ENCODE data around the gene RTN4RL1. TPM values are rescaled to one million over a fixed set of nuclear protein-coding genes. Genes with fewer than 3 reads are reported as not detected.

The RTN4RL1 gene
- total RNA-seq, 1 donor from 2014 or later: 11.5 TPM

- Histone ChIP-seq H3K27ac (no peak overlapping the region), H3K9me3 (no peaks in the 10 kb centered on the region), H3K36me3 (no peaks in the 10 kb centered on the region), H3K4me1 (peaks cover 16% of the 10 kb centered on the region in 2 donors), H3K27me3 (no peaks in the 10 kb centered on the region), H3K4me3 (no peak overlapping the region)
- no peak for DNase-seq (ENCODE audit: low spot score in 2 of 2)
- intact Hi-C loops (cut with DNase I): no loop called here
- TF ChIP-seq, protein P1, sequence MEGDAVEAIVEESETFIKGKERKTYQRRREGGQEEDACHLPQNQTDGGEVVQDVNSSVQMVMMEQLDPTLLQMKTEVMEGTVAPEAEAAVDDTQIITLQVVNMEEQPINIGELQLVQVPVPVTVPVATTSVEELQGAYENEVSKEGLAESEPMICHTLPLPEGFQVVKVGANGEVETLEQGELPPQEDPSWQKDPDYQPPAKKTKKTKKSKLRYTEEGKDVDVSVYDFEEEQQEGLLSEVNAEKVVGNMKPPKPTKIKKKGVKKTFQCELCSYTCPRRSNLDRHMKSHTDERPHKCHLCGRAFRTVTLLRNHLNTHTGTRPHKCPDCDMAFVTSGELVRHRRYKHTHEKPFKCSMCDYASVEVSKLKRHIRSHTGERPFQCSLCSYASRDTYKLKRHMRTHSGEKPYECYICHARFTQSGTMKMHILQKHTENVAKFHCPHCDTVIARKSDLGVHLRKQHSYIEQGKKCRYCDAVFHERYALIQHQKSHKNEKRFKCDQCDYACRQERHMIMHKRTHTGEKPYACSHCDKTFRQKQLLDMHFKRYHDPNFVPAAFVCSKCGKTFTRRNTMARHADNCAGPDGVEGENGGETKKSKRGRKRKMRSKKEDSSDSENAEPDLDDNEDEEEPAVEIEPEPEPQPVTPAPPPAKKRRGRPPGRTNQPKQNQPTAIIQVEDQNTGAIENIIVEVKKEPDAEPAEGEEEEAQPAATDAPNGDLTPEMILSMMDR (IDR thresholded peaks at IDR 0.05): no peak
Measured at GRCh38 chr17:1994707-1995106, 30.4 kb downstream of the RTN4RL1 start.

DNA sequence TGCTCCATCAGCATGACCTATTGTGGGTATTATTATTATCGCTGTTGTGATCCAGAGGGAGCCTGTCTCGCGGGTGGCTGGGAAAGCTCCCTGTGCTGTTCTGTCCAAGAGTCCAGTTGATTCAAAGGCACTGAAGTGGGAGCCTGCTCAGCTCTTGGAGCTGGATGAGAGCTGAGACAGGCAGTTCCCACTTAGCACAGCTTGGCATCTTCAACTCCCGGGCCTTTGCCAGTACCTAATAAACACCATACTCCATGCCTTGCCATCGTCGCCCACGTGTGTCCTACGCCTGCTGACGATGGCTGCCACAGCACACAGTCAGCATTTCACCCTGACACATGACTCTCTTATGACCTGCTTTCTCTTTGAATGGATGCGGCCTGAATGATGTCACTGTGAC is 32.6 kb downstream of the RTN4RL1 start:
- Histone ChIP-seq H3K4me3 (no peak overlapping the region), H3K27ac (no peak overlapping the region), H3K9me3 (no peaks in the 10 kb centered on the region), H3K36me3 (no peaks in the 10 kb centered on the region), H3K27me3 (no peaks in the 10 kb centered on the region), H3K4me1 (peaks cover under 1 to 4% of the 10 kb centered on the region in 2 donors)
- TF ChIP-seq, protein P1 (IDR thresholded peaks at IDR 0.05): no peak
- DNase-seq (ENCODE audit: low spot score in 2 of 2): no peak
- intact Hi-C loops (cut with DNase I): no loop called here

DNA sequence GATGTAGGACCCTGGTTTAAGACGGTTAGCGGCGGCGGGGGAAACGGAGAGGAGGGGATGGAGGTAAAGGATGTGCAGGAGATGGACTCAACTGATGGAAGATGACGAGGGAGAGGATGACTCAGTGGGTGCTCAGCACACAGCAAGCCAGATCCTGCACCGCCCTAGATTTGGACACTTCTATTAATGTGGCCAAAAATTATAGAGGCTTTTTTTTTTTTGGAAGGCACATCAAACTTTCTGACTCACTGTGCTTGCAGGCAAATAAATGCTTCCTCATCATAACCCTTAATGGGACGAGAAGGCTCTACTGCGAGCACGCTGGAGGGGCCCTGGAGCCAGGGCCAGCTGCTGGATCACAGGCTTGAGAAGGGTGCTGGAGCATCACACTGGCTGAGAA is 36.0 kb downstream of the RTN4RL1 start:
- no peaks in the 10 kb centered on the region for H3K9me3 ChIP-seq
- peaks cover 0 to 4% of the 10 kb centered on the region in 2 donors for H3K4me1 ChIP-seq
- no peak overlapping the region for H3K27ac ChIP-seq
- H3K27me3 ChIP-seq: no peaks in the 10 kb centered on the region
- no peaks in the 10 kb centered on the region for H3K36me3 ChIP-seq
- TF ChIP-seq, protein P1 (IDR thresholded peaks at IDR 0.05): no peak
- no peak overlapping the region for H3K4me3 ChIP-seq
- peak in 1 of 2 donors; percentile 69 for DNase-seq (ENCODE audit: low spot score in 2 of 2)
- intact Hi-C loops (cut with DNase I): loop anchor here (5.0 kb wide), 1 partner anchor 38 kb away; the partner anchor contains the start of gene RTN4RL1

DNA sequence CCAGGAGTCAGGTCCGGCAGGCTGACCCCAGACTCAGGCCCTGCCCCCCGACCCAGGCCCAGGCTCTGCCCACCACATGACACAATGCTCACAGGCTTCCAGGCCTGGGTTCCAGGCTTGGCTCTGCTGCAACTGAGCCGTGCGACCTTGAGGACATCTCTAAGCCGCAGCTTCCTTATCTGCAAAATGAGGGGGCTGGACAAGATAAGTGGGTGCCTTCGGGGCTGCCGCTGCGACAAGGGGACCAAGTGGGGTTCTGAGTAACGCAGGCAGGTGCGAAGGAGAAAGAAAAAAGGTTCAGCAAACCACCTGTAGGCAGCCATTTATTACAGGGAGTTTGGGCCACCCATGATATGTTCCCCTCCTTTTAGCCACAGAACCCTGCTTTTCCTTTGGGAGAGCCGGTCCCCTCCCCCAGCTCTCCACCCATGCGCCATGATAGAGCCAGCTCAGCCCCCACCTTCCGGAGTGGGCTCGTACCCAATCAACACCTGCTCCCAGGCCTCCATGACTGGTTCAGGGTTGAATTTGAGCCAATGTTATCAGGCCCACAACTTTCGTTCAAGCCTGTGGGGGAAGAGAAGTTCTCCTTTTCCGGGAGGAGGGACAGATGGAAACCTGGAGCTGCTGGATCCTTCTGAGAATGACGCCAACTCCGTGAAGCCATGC is 38.2 kb downstream of the RTN4RL1 start:
- H3K36me3 ChIP-seq: no peaks in the 10 kb centered on the region
- no peaks in the 10 kb centered on the region for H3K27me3 ChIP-seq
- TF ChIP-seq, protein P1 (IDR thresholded peaks at IDR 0.05): no peak
- DNase-seq (ENCODE audit: low spot score in 2 of 2): no peak
- H3K27ac ChIP-seq: no peak overlapping the region
- peaks cover 0 to 4% of the 10 kb centered on the region in 2 donors for H3K4me1 ChIP-seq
- H3K4me3 ChIP-seq: no peak overlapping the region
- H3K9me3 ChIP-seq: no peaks in the 10 kb centered on the region
- intact Hi-C loops (cut with DNase I): loop anchor here (5.0 kb wide), 1 partner anchor 40 kb away; the partner anchor contains the start of gene RTN4RL1

- H3K9me3 ChIP-seq: no peaks in the 10 kb centered on the region
- no peak overlapping the region for H3K4me3 ChIP-seq
- H3K27ac ChIP-seq: no peak overlapping the region
- peaks cover 0 to 4% of the 10 kb centered on the region in 2 donors for H3K4me1 ChIP-seq
- no peak for DNase-seq (ENCODE audit: low spot score in 2 of 2)
- intact Hi-C loops (cut with DNase I): loop anchor here (5.0 kb wide), 1 partner anchor 42 kb away; the partner anchor contains the start of gene RTN4RL1
- no peaks in the 10 kb centered on the region for H3K36me3 ChIP-seq
- TF ChIP-seq, protein P1 (IDR thresholded peaks at IDR 0.05): no peak
- no peaks in the 10 kb centered on the region for H3K27me3 ChIP-seq
Measured at GRCh38 chr17:1985686-1986085, 39.4 kb downstream of the RTN4RL1 start.

Data from ascending aorta (tissue), 2 donors.